GM13977 (cell line): ENCODE data around the gene FCN1.

Experiments used
- DNase-seq: peaks from one replicate; pipeline ENCODE4 v3.0.0; 2012; ENCODE audit warnings: low spot score
- in situ Hi-C: fragments of 300-500 bp; cut with MboI; formaldehyde crosslinking; loops from one replicate; pipeline ENCODE4 v1.12.0; 2022; ENCODE audit warnings: low sequenced_read_pairs, low pct_unique_long_range_greater_than_20kb, mixed read lengths, inconsistent platforms; ENCODE audit not compliant: unreplicated experiment
- TF ChIP-seq, protein P1 (sequence below): IDR thresholded peaks from 2 replicates; pipeline ENCODE4 v1.5.1; 2012; ENCODE audit warnings: mild to moderate bottlenecking, control low read depth; ENCODE audit not compliant: insufficient read depth; ENCODE audit errors: extremely low read depth, missing control alignments

The FCN1 gene

DNA sequence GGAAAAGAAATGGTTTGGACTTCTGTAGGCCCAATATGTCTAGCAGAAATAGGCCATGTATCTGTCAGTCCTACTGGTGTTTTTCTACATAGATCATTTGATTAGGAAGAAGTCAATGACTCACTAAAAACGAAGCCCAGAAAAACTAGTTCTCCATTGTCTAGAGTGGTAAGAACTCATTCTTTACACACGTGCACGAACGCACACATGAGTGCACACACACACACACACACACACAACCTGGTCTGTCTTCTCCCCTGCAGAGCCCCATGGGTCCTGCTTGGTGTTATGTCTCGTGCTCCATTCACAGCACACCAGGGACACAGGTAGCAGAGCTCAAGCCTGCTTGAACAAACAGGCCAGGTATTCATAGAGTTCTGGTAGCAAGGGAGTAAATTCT lies 14.9 kb upstream of the FCN1 start:
- DNase-seq: no peak
- in situ Hi-C loops: no loop called here
- TF ChIP-seq, protein P1, sequence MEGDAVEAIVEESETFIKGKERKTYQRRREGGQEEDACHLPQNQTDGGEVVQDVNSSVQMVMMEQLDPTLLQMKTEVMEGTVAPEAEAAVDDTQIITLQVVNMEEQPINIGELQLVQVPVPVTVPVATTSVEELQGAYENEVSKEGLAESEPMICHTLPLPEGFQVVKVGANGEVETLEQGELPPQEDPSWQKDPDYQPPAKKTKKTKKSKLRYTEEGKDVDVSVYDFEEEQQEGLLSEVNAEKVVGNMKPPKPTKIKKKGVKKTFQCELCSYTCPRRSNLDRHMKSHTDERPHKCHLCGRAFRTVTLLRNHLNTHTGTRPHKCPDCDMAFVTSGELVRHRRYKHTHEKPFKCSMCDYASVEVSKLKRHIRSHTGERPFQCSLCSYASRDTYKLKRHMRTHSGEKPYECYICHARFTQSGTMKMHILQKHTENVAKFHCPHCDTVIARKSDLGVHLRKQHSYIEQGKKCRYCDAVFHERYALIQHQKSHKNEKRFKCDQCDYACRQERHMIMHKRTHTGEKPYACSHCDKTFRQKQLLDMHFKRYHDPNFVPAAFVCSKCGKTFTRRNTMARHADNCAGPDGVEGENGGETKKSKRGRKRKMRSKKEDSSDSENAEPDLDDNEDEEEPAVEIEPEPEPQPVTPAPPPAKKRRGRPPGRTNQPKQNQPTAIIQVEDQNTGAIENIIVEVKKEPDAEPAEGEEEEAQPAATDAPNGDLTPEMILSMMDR: no peak

DNA sequence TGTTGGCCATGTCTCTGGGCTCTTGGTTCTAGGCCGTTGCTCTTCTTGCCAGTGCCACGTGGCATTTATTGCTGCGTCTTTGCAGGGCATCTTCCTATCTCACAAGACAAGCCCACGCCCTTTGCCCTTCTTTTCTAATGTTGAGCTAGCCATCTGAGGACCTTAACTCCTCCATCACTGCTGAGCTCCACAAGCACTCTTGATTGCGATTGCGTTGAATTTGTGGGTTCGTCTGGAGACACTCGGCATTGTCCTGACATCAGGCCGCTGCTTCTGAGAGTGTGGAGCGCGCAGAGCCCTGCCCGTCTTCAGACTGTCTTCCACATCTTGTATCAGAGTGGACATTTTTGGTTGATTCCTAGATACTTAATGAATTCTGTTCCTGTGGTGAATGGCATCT lies 14.5 kb upstream of the FCN1 start:
- in situ Hi-C loops: no loop called here
- TF ChIP-seq, protein P1: no peak

DNA sequence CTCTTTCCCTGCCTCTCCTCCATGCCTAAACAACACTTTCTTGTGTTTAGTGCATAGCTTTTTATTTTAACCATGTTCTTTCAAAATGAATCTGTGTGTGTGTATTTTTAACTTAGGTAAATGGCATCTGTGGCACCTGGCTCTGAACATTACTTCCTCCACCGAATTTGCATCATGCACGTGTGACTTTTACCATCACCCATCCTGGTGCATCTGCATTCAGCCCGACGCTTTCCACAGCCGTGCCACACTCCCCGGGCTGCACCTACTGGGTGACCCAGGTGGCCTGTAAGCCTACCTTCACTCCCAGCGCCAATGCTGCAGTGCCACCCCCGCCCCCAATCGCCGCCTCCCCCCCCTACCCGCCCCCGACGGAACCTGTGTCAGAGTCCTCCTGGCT lies 12.7 kb upstream of the FCN1 start:
- in situ Hi-C loops: no loop called here
- TF ChIP-seq, protein P1: no peak
- DNase-seq: no peak

More for the DNA sequence above, 14.5 kb upstream of the FCN1 start:
- DNase-seq: no peak

DNA sequence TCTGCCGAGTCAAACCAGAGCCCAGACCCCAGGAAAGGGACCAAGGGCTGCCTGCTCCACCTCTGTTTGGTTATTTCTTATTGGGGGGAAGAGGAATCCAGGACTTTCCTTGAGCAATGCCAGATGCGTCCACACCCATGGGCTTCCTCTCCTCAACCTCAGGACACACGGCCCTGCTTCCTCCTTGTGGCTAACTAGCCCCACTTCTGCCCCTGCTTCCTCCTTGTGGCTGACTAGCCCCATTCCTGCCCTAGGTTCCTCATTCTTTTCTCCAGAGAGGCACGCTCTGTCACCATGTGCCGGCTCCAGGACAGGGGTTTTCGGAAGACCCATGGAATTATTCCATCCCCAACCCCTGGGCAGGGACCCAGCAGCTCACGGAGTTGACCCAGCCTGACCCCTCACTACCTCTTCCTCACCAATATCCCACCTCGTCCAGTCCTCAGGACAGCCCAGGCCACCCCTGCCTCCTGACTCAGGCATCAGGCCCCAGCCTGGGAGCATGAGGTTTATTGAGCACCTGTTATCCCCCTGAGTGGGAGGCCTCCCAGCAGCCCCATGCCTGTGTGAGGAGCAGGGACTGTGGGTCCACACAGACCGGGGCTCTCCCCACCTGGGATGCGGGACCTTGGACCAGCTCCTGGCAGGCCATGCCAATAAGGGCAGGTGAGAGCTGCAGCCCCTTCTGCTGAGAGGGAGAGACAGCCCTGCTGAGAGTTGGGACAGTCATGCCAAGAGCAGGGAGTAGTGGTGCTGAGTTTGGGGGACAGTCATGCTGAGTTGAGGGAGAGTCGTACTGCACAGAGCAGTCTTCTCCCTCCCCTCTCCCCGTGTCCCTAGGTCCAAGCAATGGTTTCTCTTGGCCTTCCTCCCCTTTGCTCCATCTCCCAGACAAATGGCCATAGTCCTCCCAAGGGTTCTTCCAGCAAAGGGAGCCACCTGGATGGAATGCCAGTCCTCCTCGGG lies 11.8 kb upstream of the FCN1 start:
- no peak for DNase-seq
- TF ChIP-seq, protein P1: no peak
- in situ Hi-C loops: no loop called here

DNA sequence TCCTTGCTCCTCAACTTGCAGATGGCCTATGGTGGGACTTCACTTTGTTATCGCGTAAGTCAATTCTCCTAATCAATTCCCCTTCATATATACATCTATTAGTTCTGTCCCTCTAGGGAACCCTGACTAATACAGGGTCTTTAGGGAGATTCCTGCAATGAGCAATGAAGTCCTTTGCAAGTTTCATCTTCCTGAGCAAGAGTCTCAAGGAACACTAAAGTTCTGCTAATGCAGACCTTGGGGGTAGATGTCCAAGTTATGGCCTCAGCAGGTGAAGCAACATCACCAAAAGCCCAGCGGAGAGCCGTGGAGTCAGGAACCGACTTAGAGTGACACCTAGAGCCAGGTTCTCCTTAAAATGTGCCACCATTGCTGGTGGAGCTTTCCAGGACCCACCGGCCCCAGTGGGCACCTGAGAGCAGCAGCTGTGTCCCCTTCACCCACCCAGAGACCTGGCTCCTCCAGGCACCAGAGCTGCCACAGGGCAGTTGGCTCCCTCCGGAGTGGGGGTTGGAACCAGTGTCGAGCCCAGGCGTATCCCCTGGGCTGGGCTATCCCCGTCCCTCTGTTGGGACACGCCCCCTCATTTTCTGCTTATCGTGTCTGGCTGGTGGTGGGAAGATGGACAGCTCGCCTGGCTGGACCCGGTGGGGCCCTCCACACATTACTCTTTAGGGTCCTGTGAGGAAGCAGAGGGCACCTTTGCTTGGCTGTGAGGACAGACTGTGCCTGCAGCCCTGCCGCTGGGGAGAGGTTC lies 10.9 kb upstream of the FCN1 start:
- no peak for DNase-seq
- in situ Hi-C loops: no loop called here
- TF ChIP-seq, protein P1: no peak

DNA sequence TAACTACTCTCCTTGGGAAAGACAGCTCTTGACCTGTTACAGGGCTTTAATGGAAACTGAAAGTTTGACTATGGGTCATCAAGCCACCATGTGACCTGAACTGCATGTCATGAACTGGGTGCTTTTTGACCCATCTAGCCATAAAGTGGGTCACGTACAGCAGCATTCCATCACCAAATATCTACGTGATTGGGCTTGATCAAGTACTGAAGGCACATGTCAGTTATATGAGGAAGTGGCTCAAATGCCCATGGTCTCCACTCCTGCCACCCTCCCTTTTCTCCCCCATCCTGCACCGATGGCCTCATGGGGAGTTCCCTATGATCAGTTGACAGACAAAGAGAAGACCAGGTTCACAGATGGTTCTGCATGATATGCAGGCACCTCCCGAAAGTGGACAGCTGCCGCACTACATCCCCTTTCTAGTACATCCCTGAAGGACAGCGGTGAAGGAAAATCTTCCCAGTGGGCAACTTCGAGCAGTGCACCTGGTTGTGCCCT lies 7.3 kb upstream of the FCN1 start:
- DNase-seq: no peak
- TF ChIP-seq, protein P1: no peak
- in situ Hi-C loops: no loop called here
